HCT116 (cell line): Measurements from ENCODE around the gene CHSY1. TPM values are rescaled to one million over a fixed set of nuclear protein-coding genes. Genes with fewer than 3 reads are reported as not detected.

Experiments
- ATAC-seq: fragments of 200-7000 bp; cut with Tn5 transposase; 2 replicates; pipeline ENCODE4 v1.9.1; 2020; ENCODE audit warnings: mild to moderate bottlenecking, moderate library complexity
- BruUV-seq: library from RNA; stranded (reverse); fragments of 400-500 nt; replicated peaks from 2 replicates; lab custom pipeline; 2021; lab: Mats Ljungman, UMichigan
- CTCF ChIA-PET: fragments of 300-600 bp; sonication (Branson Sonifier 250); formaldehyde crosslinking; loops from one replicate; lab custom pipeline; 2021; ENCODE audit warnings: antibody characterized with exemption; lab: Charles Lee
- POLR2A ChIA-PET: fragments of 300-600, 350-600 bp; sonication (Branson Sonifier 250); formaldehyde crosslinking; loops from one replicate; lab custom pipeline; 2021; ENCODE audit warnings: antibody characterized with exemption; lab: Charles Lee
- RAD21 ChIA-PET, 2 experiments: fragments of 300-600 bp; sonication (Branson Sonifier 250); formaldehyde crosslinking; loops; one replicate each; lab custom pipeline; 2023; ENCODE audit warnings: low total read pairs in 2 of 2; ENCODE audit not compliant: uncharacterized antibody in 2 of 2, unreplicated experiment in 2 of 2, low non-redundant PET in 1 of 2; lab: Charles Lee
- DNase-seq: peaks from one replicate; pipeline ENCODE4 v3.0.0-alpha.2; 2010; ENCODE audit warnings: low read depth, low spot score
- H2AFZ ChIP-seq: fragments of 200-600 bp; shearing (Covaris generic), sonication (generic); 2 replicates; pipeline ENCODE4 v1.6.1; 2017; ENCODE audit warnings: low read depth, mixed run types, mixed read lengths, antibody characterized with exemption, low read length; ENCODE audit not compliant: poor library complexity, severe bottlenecking
- H3K27ac ChIP-seq: 2 replicates; pipeline ENCODE4 v1.5.1; 2012; ENCODE audit warnings: low read depth, low read length
- H3K27me3 ChIP-seq: fragments of 200-600 bp; sonication (generic); 2 replicates; pipeline ENCODE4 v1.6.1; 2016; ENCODE audit warnings: mixed run types, low read length, mixed read lengths; ENCODE audit not compliant: insufficient read depth
- H3K36me3 ChIP-seq, 2 experiments: fragments of 200-500 bp in 1 of 2; fragments of 200-600 bp in 1 of 2; sonication (Bioruptor generic) in 1 of 2; sonication (generic) in 1 of 2; 2 replicates each; pipeline versions ENCODE4 v1.5.1 to v1.6.1; 2014 to 2016; ENCODE audit warnings: low read length in 2 of 2, inconsistent platforms in 1 of 2, mixed read lengths in 1 of 2, mixed run types in 1 of 2; ENCODE audit not compliant: insufficient read depth in 2 of 2, control insufficient read depth in 1 of 2
- H3K4me1 ChIP-seq, 2 experiments: fragments of 200-600 bp in 1 of 2; sonication (generic) in 1 of 2; 2 replicates each; pipeline versions ENCODE4 v1.5.1 to v1.6.1; 2012 to 2017; ENCODE audit warnings: low read length in 2 of 2, inconsistent platforms in 1 of 2, mild to moderate bottlenecking in 1 of 2, mixed read lengths in 1 of 2, mixed run types in 1 of 2, moderate library complexity in 1 of 2; ENCODE audit not compliant: insufficient read depth in 2 of 2, control insufficient read depth in 1 of 2
- H3K4me2 ChIP-seq: fragments of 200-600 bp; sonication (generic); 2 replicates; pipeline ENCODE4 v1.6.1; 2017; ENCODE audit warnings: mixed run types, low read length, mixed read lengths
- H3K4me3 ChIP-seq, 2 experiments: fragments of 200-600 bp in 1 of 2; sonication (generic) in 1 of 2; replicated peaks in 1 of 2; 2 replicates each; pipeline ENCODE4 v1.5.1; 2011 to 2016; ENCODE audit warnings: low read length in 2 of 2, control low read depth in 1 of 2, low read depth in 1 of 2, mild to moderate bottlenecking in 1 of 2, mixed read lengths in 1 of 2, mixed run types in 1 of 2
- H3K79me2 ChIP-seq: fragments of 200-600 bp; sonication (generic); 2 replicates; pipeline ENCODE4 v1.6.1; 2017; ENCODE audit warnings: mild to moderate bottlenecking, mixed run types, low read length, moderate library complexity, mixed read lengths; ENCODE audit not compliant: insufficient read depth
- H3K9ac ChIP-seq: fragments of 200-600 bp; sonication (generic); 2 replicates; pipeline ENCODE4 v1.6.1; 2016; ENCODE audit warnings: low read length, mixed read lengths
- H3K9me2 ChIP-seq: fragments of 200-600 bp; sonication (generic), shearing (Covaris generic); 2 replicates; pipeline ENCODE4 v1.6.1; 2017; ENCODE audit warnings: mixed run types, mild to moderate bottlenecking, moderate library complexity; ENCODE audit not compliant: insufficient read depth
- H3K9me3 ChIP-seq, 2 experiments: fragments of 200-500 bp in 1 of 2; fragments of 200-600 bp in 1 of 2; sonication (Bioruptor generic) in 1 of 2; sonication (generic) in 1 of 2; 2 replicates each; pipeline ENCODE4 v1.6.1; 2014 to 2017; ENCODE audit warnings: low read length in 2 of 2, mixed read lengths in 2 of 2, inconsistent platforms in 1 of 2, low read depth in 1 of 2, mild to moderate bottlenecking in 1 of 2, mixed run types in 1 of 2, moderate library complexity in 1 of 2; ENCODE audit not compliant: control insufficient read depth in 1 of 2, insufficient read depth in 1 of 2
- H4K20me1 ChIP-seq: fragments of 200-600 bp; sonication (generic), shearing (Covaris generic); 2 replicates; pipeline ENCODE4 v1.6.1; 2017; ENCODE audit warnings: mixed run types, mild to moderate bottlenecking, moderate library complexity; ENCODE audit not compliant: insufficient read depth
- CBX3 ChIP-seq: IDR thresholded peaks from 2 replicates; pipeline ENCODE4 v1.6.1; 2012; ENCODE audit warnings: low read depth
- CEBPB ChIP-seq: IDR thresholded peaks from 2 replicates; pipeline ENCODE4 v1.6.1; 2012; ENCODE audit warnings: low read depth
- CTCF ChIP-seq, 3 experiments: fragments of 200-600 bp in 1 of 3; sonication (generic) in 1 of 3; IDR thresholded peaks in 2 of 3; conservative IDR thresholded peaks in 1 of 3; 2 replicates each; pipeline ENCODE4 v1.5.1; 2012 to 2017; ENCODE audit warnings: low read depth in 2 of 3, low read length in 2 of 3, antibody characterized with exemption in 1 of 3, borderline replicate concordance in 1 of 3, control low read depth in 1 of 3, mild to moderate bottlenecking in 1 of 3, mixed read lengths in 1 of 3, mixed run types in 1 of 3, moderate library complexity in 1 of 3; ENCODE audit not compliant: insufficient read depth in 1 of 3
- EZH2 ChIP-seq: fragments of 200-600 bp; sonication (generic); IDR thresholded peaks from 2 replicates; pipeline ENCODE4 v1.6.1; 2017; ENCODE audit warnings: antibody characterized with exemption, mixed run types
- EZH2phosphoT487 ChIP-seq: fragments of 200-600 bp; IDR thresholded peaks from 2 replicates; pipeline ENCODE4 v1.6.1; 2018; ENCODE audit warnings: antibody characterized with exemption, borderline replicate concordance
- JUND ChIP-seq: IDR thresholded peaks from 2 replicates; pipeline ENCODE4 v1.6.1; 2012
- REST ChIP-seq: IDR thresholded peaks from 2 replicates; pipeline ENCODE4 v1.6.1; 2012; ENCODE audit warnings: low read depth
- SIN3A ChIP-seq: IDR thresholded peaks from 2 replicates; pipeline ENCODE4 v1.6.1; 2012; ENCODE audit warnings: low read depth
- SP1 ChIP-seq: IDR thresholded peaks from 2 replicates; pipeline ENCODE4 v1.6.1; 2012; ENCODE audit warnings: low read depth
- SRF ChIP-seq: IDR thresholded peaks from 2 replicates; pipeline ENCODE4 v1.6.1; 2012; ENCODE audit warnings: low read depth
- TCF7L2 ChIP-seq: IDR thresholded peaks from 2 replicates; pipeline ENCODE4 v1.7.0; 2011; ENCODE audit warnings: borderline replicate concordance, inconsistent platforms; ENCODE audit not compliant: insufficient read depth, insufficient read length; ENCODE audit errors: extremely low read depth
- YY1 ChIP-seq: IDR thresholded peaks from 2 replicates; pipeline ENCODE4 v1.6.1; 2011; ENCODE audit warnings: low read length, low read depth, moderate library complexity, mild to moderate bottlenecking; ENCODE audit not compliant: insufficient replicate concordance; ENCODE audit errors: extremely low read depth
- ZBTB33 ChIP-seq: IDR thresholded peaks from 2 replicates; pipeline ENCODE4 v1.6.1; 2011; ENCODE audit warnings: mild to moderate bottlenecking, low read length, moderate library complexity; ENCODE audit not compliant: insufficient replicate concordance; ENCODE audit errors: extremely low read depth
- intact Hi-C: fragments of 100-400 bp; cut with micrococcal nuclease; formaldehyde crosslinking; loops from 2 replicates; pipeline ENCODE4 v1.10.0; 2022
- total RNA-seq: library from RNA; stranded (reverse); gene quantifications from one replicate; pipeline ENCODE4 v1.2.1, GENCODE V29; 2021; ENCODE audit not compliant: unreplicated experiment

The CHSY1 gene
- total RNA-seq, 1 experiment from 2014 or later, result 25.4 TPM

GRCh38 chr15:101240358-101240757 is 11.5 kb downstream of the CHSY1 start:
- intact Hi-C loops, result no loop called here
- POLR2A ChIA-PET, result no interaction called here
- no TSS peak for BruUV-seq
- no peak overlapping the region for H3K9ac ChIP-seq
- CTCF ChIA-PET, result no interaction called here
- H3K4me1 ChIP-seq, result no peaks in the 10 kb centered on the region
- RAD21 ChIA-PET, result no interaction called here
- H2AFZ ChIP-seq, result no peak overlapping the region
- no peaks in the 10 kb centered on the region for H3K9me3 ChIP-seq
- peaks cover 96% of the 10 kb centered on the region for H3K79me2 ChIP-seq
- ATAC-seq (no peak), DNase-seq (no peak)
- TF ChIP-seq SP1, result no peak
- no peak for TF ChIP-seq SIN3A
- TF ChIP-seq TCF7L2, result no peak
- no peak for TF ChIP-seq CEBPB
- TF ChIP-seq REST, result no peak
- TF ChIP-seq ZBTB33, result no peak
- TF ChIP-seq CBX3, result no peak
- TF ChIP-seq YY1, result no peak
- no peak for TF ChIP-seq EZH2
- no peak for TF ChIP-seq SRF
- TF ChIP-seq EZH2phosphoT487, result no peak
- no peak for TF ChIP-seq CTCF (IDR thresholded peaks at IDR 0.05 in 2 of 3, conservative IDR thresholded peaks at IDR 0.05 in 1 of 3; ENCODE audit: borderline replicate concordance in 1 of 3, insufficient read depth in 1 of 3, low read depth in 2 of 3, low read length in 2 of 3)
- no peak for TF ChIP-seq JUND
- H3K9me2 ChIP-seq, result no peaks in the 10 kb centered on the region; the same call in 1 of the 2 replicates
- no peak overlapping the region for H3K27ac ChIP-seq
- H4K20me1 ChIP-seq, result peaks cover 8% of the 10 kb centered on the region; the same call in 1 of the 2 replicates
- H3K4me3 ChIP-seq, result no peak overlapping the region
- no peak overlapping the region for H3K4me2 ChIP-seq
- H3K36me3 ChIP-seq, result peaks cover 6 to 8% of the 10 kb centered on the region in 2 experiments; a peak in 2 of 4 replicates
- H3K27me3 ChIP-seq, result no peaks in the 10 kb centered on the region
